ENCODE results near the gene CALN1.
"Not testable (repeated sequence)": the region's sequence is repeated elsewhere in the genome, so short reads cannot be mapped to it uniquely, and the experiment has no call there.

The CALN1 gene

DNA sequence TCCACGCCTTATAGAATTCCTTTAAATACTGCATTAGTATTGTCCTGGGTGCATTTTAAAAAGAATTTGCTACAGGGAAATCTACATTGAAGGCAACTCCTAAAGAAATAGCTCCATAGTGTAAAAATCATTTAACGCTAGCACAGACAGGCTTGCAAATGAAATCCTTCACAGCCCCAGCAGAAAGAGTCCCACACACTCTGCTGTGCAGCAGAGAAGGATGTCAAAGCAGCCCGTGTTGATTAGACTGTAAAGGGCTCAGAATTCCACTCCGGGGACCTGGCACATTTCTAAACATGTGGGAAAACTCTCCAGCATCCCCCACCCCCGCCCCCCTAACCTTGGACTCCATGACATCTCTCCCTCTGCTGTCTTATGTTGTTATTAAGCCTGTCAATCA lies 176.8 kb downstream of the CALN1 start:
- H3K9me3 Mint-ChIP-seq: no peaks in the 10 kb centered on the region
- H3K4me1 Mint-ChIP-seq (ENCODE audit: low read depth): no peaks in the 10 kb centered on the region
- H3K36me3 Mint-ChIP-seq (ENCODE audit: low read depth): no peaks in the 10 kb centered on the region
- H3K27ac Mint-ChIP-seq: no peak overlapping the region
- no peak overlapping the region for H3K4me3 Mint-ChIP-seq
- no peaks in the 10 kb centered on the region for H3K27me3 Mint-ChIP-seq

GRCh38 chr7:72234086-72234485 lies 178.1 kb downstream of the CALN1 start:
- H3K9me3 Mint-ChIP-seq: peaks cover 5% of the 10 kb centered on the region
- H3K4me1 Mint-ChIP-seq (ENCODE audit: low read depth): no peaks in the 10 kb centered on the region
- no peaks in the 10 kb centered on the region for H3K27me3 Mint-ChIP-seq
- H3K36me3 Mint-ChIP-seq (ENCODE audit: low read depth): no peaks in the 10 kb centered on the region
- H3K4me3 Mint-ChIP-seq: no peak overlapping the region
- H3K27ac Mint-ChIP-seq: no peak overlapping the region

GRCh38 chr7:72230281-72230680 lies 181.9 kb downstream of the CALN1 start:
- Mint-ChIP-seq H3K36me3 (ENCODE audit: low read depth) (no peaks in the 10 kb centered on the region), H3K9me3 (peaks cover 12% of the 10 kb centered on the region), H3K4me3 (no peak overlapping the region), H3K27me3 (no peaks in the 10 kb centered on the region), H3K27ac (no peak overlapping the region), H3K4me1 (ENCODE audit: low read depth) (no peaks in the 10 kb centered on the region)

DNA sequence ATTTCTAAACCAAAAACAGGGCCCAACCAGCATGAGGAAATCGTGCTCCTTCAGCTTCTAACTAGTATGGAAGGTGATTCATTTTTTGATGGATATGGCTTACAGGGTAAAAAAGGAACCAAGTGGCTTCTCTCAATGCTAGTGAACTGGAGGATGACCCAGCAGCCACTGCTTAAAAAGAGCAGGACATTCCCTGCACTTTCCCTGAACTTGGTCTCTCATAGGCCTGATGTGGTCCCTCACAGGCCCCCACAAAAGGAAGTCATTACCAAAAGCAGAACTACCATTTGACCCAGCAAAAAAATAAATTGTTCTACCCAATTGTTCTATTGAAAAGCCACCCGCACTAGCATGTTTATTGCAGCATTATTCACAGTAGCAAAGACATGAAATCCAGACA lies 188.8 kb downstream of the CALN1 start:
- Mint-ChIP-seq H3K27me3 (no peaks in the 10 kb centered on the region), H3K4me1 (ENCODE audit: low read depth) (no peaks in the 10 kb centered on the region), H3K9me3 (peaks cover 7% of the 10 kb centered on the region), H3K36me3 (ENCODE audit: low read depth) (no peaks in the 10 kb centered on the region), H3K4me3 (no peak overlapping the region), H3K27ac (no peak overlapping the region)

GRCh38 chr7:72222136-72222535 lies 190.0 kb downstream of the CALN1 start:
- H3K27me3 Mint-ChIP-seq: no peaks in the 10 kb centered on the region
- no peak overlapping the region for H3K4me3 Mint-ChIP-seq
- H3K4me1 Mint-ChIP-seq (ENCODE audit: low read depth): no peaks in the 10 kb centered on the region
- H3K27ac Mint-ChIP-seq: no peak overlapping the region
- peaks cover 7% of the 10 kb centered on the region for H3K9me3 Mint-ChIP-seq
- H3K36me3 Mint-ChIP-seq (ENCODE audit: low read depth): no peaks in the 10 kb centered on the region

GRCh38 chr7:72219500-72219899 lies 192.6 kb downstream of the CALN1 start:
- Mint-ChIP-seq H3K4me3 (no peak overlapping the region), H3K36me3 (ENCODE audit: low read depth) (no peaks in the 10 kb centered on the region), H3K9me3 (no peaks in the 10 kb centered on the region), H3K4me1 (ENCODE audit: low read depth) (no peaks in the 10 kb centered on the region), H3K27me3 (no peaks in the 10 kb centered on the region), H3K27ac (no peak overlapping the region)

DNA sequence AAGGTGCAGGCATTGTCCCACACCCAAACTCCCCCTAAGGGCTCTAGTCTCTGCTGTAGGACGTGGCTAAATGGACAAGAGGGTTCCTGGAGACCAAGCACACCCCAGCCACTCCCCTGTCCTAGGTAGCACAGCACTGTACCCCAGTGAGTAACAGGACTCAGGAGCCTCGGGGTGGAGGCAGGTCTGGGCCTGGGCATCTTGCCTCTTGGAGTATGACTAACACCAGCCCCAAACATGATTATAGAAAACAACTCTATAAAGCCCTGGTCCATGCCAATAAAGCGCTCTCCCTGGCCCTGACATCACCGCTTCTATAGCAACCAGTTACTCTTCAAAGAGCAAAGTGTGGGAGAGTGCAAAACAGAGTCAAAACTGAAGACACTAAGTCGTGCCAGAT lies 195.0 kb downstream of the CALN1 start:
- no peak overlapping the region for H3K27ac Mint-ChIP-seq
- H3K36me3 Mint-ChIP-seq (ENCODE audit: low read depth): no peaks in the 10 kb centered on the region
- H3K4me3 Mint-ChIP-seq: no peak overlapping the region
- no peaks in the 10 kb centered on the region for H3K9me3 Mint-ChIP-seq
- no peaks in the 10 kb centered on the region for H3K27me3 Mint-ChIP-seq
- no peaks in the 10 kb centered on the region for H3K4me1 Mint-ChIP-seq (ENCODE audit: low read depth)

- H3K4me1 Mint-ChIP-seq (ENCODE audit: low read depth): no peaks in the 10 kb centered on the region
- peaks cover 5% of the 10 kb centered on the region for H3K9me3 Mint-ChIP-seq
- H3K4me3 Mint-ChIP-seq: no peak overlapping the region
- no peak overlapping the region for H3K27ac Mint-ChIP-seq
- H3K27me3 Mint-ChIP-seq: no peaks in the 10 kb centered on the region
- H3K36me3 Mint-ChIP-seq (ENCODE audit: low read depth): no peaks in the 10 kb centered on the region
Measured at GRCh38 chr7:72213769-72214168, 198.4 kb downstream of the CALN1 start.

DNA sequence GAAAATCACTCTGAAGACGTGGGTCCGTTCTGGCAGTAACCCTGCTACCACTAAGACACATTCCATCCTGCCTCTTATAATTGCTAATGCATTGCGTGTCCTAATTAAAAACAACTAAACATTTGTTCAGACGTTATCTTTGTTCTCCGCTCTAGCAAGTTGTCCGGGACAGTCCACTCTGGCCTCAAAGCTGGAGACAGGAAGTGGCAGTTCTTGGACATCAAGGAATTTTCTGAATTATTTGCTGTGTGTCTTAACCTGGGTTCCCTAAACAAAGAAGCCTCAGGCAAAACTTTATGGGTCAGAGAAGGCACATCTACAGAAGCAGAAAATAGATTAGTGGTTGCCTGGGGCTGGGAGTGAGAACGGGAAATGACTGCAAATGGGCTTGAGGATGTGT lies 199.1 kb downstream of the CALN1 start:
- Mint-ChIP-seq H3K27me3 (no peaks in the 10 kb centered on the region), H3K4me1 (ENCODE audit: low read depth) (no peaks in the 10 kb centered on the region), H3K27ac (no peak overlapping the region), H3K4me3 (no peak overlapping the region), H3K9me3 (peaks cover 5% of the 10 kb centered on the region), H3K36me3 (ENCODE audit: low read depth) (no peaks in the 10 kb centered on the region)

DNA sequence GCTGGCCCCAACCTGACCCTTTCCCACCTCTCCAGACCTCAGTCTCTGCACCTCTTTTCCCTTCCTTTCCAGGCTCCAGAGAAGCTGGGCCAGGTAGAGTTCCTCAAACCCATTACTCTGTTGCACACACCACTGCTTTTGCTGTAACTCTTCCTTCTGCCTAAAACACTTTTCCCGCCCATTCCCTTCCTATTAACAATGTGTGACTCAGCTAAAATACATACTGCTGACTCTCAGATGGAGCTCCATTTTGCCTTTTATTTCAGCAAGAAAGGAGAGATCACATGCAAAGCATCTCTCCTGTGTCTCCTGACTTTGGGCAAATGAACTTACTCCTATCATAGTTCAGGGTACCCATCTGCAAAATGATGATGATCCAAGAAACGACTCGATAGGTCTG lies 201.0 kb downstream of the CALN1 start:
- H3K4me3 Mint-ChIP-seq: no peak overlapping the region
- no peaks in the 10 kb centered on the region for H3K36me3 Mint-ChIP-seq (ENCODE audit: low read depth)
- no peaks in the 10 kb centered on the region for H3K4me1 Mint-ChIP-seq (ENCODE audit: low read depth)
- H3K27ac Mint-ChIP-seq: no peak overlapping the region
- H3K27me3 Mint-ChIP-seq: no peaks in the 10 kb centered on the region
- H3K9me3 Mint-ChIP-seq: peaks cover 5% of the 10 kb centered on the region

DNA sequence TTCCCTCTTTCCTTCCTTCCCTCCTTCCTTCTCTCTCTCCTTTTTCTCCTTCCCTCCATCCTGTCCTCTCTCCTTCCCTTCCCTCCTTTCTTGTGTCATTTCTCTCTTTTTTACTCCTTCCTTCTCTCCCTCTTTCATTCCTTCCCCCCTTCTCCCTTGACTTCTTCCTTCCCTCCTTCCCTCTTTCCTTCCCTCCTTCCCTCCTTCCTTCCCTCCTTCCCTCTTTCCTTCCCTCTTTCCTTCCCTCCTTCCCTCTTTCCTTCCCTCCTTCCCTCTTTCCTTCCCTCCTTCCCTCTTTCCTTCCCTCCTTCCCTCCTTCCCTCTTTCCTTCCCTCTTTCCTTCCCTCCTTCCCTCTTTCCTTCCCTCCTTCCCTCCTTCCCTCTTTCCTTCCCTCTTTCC lies 203.1 kb downstream of the CALN1 start:
- H3K9me3 Mint-ChIP-seq; H3K4me1 Mint-ChIP-seq (ENCODE audit: low read depth); H3K27ac Mint-ChIP-seq; H3K4me3 Mint-ChIP-seq; H3K27me3 Mint-ChIP-seq; H3K36me3 Mint-ChIP-seq (ENCODE audit: low read depth): not testable (repeated sequence)

DNA sequence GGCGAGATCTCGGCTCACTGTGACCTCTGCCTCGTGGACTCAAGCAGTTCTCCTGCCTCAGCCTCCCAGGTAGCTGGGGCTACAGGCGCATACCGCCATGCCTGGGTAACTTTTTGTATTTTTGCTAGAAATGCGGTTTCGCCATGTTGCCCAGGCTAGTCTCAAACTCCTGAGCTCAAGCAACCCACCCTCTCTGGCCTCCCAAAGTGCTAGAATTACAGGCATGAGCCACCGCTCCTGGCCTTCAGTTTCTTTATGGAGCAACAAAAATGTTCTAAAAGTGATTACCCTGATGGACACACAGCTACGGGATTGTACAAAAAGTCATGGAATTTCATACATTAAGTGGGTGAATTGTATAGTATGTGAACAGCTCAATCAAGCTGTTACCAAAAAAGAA lies 216.0 kb downstream of the CALN1 start:
- Mint-ChIP-seq H3K27me3 (no peaks in the 10 kb centered on the region), H3K9me3 (no peaks in the 10 kb centered on the region), H3K27ac (no peak overlapping the region), H3K4me1 (ENCODE audit: low read depth) (no peaks in the 10 kb centered on the region), H3K4me3 (no peak overlapping the region), H3K36me3 (ENCODE audit: low read depth) (no peaks in the 10 kb centered on the region)

DNA sequence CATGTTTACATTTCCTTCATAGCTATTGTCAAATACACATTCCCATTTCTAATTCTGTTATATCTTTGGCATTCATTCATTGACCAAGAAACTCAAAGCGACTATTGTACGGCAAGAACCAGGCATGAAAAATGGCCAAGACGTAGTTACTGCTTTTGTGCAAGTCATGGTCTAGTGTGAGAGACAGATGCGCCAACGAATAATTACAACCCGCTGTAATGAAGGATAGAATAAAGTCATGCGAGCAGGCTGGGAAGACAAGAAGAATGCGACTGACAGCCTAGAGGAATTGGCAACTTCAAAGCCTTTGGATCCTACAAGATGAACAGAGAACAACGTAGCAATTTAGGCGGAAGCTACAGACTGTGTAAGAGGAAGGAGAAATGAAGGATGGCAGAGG lies 221.2 kb downstream of the CALN1 start:
- Mint-ChIP-seq H3K27me3 (no peaks in the 10 kb centered on the region), H3K9me3 (no peaks in the 10 kb centered on the region), H3K27ac (no peak overlapping the region), H3K4me1 (ENCODE audit: low read depth) (no peaks in the 10 kb centered on the region), H3K4me3 (no peak overlapping the region), H3K36me3 (ENCODE audit: low read depth) (no peaks in the 10 kb centered on the region)

- no peaks in the 10 kb centered on the region for H3K36me3 Mint-ChIP-seq (ENCODE audit: low read depth)
- no peaks in the 10 kb centered on the region for H3K27me3 Mint-ChIP-seq
Measured at GRCh38 chr7:72190146-72190545, 222.0 kb downstream of the CALN1 start.

GRCh38 chr7:72187179-72187578 lies 225.0 kb downstream of the CALN1 start:
- Mint-ChIP-seq H3K27me3 (no peaks in the 10 kb centered on the region), H3K36me3 (ENCODE audit: low read depth) (no peaks in the 10 kb centered on the region), H3K4me1 (ENCODE audit: low read depth) (no peaks in the 10 kb centered on the region), H3K9me3 (peaks cover 4% of the 10 kb centered on the region), H3K27ac (no peak overlapping the region), H3K4me3 (no peak overlapping the region)

More at GRCh38 chr7:72190146-72190545, 222.0 kb downstream of the CALN1 start:
- peaks cover under 1% of the 10 kb centered on the region for H3K9me3 Mint-ChIP-seq
- no peaks in the 10 kb centered on the region for H3K4me1 Mint-ChIP-seq (ENCODE audit: low read depth)
- no peak overlapping the region for H3K4me3 Mint-ChIP-seq
- no peak overlapping the region for H3K27ac Mint-ChIP-seq

- no peak overlapping the region for H3K4me3 Mint-ChIP-seq
- peaks cover 10% of the 10 kb centered on the region for H3K9me3 Mint-ChIP-seq
- H3K36me3 Mint-ChIP-seq (ENCODE audit: low read depth): no peaks in the 10 kb centered on the region
- H3K27me3 Mint-ChIP-seq: no peaks in the 10 kb centered on the region
- H3K27ac Mint-ChIP-seq: no peak overlapping the region
- H3K4me1 Mint-ChIP-seq (ENCODE audit: low read depth): no peaks in the 10 kb centered on the region
Measured at GRCh38 chr7:72183835-72184234, 228.3 kb downstream of the CALN1 start.

DNA sequence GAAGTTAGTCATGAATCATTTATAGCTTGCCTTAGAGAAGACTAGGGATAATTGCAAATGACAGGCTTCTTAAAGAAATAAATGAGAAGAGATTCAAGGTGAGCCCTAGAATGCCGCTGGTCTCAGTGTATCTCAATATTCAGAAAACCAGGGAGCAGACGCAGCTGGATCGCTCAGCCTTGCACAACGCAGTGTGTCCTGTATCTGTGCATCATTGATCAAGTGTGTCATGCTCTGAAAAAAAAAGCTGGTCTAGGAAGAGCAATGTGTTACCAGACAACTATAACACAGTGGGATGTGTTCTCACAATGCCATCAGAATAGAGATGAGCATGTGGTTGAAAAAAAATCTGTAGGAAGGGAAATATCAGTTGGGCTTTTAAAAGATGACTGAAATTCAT lies 230.1 kb downstream of the CALN1 start:
- Mint-ChIP-seq H3K36me3 (ENCODE audit: low read depth) (no peaks in the 10 kb centered on the region), H3K27ac (no peak overlapping the region), H3K27me3 (no peaks in the 10 kb centered on the region), H3K9me3 (peaks cover 10% of the 10 kb centered on the region), H3K4me3 (no peak overlapping the region), H3K4me1 (ENCODE audit: low read depth) (no peaks in the 10 kb centered on the region)
